HL-60 (cell line): ENCODE data around the gene POU2F1.

Experiments used
- DNase-seq, 2 experiments: peaks; one replicate each; pipeline ENCODE4 v3.0.0-alpha.2; 2010 to 2020; ENCODE audit warnings: low read depth in 1 of 2, low spot score in 1 of 2
- H3K27ac ChIP-seq: fragments of 250-450 bp; sonication (Bioruptor Pico); replicated peaks from 2 replicates; pipeline ENCODE4 v1.5.1; 2020; ENCODE audit warnings: mild to moderate bottlenecking, moderate library complexity
- H3K27me3 ChIP-seq: fragments of 250-450 bp; sonication (Bioruptor Pico); 2 replicates; pipeline ENCODE4 v1.5.1; 2021; ENCODE audit warnings: mild to moderate bottlenecking, moderate library complexity; ENCODE audit not compliant: insufficient read depth, poor library complexity, severe bottlenecking
- H3K4me3 ChIP-seq: replicated peaks from 2 replicates; pipeline ENCODE4 v1.5.1; 2011; ENCODE audit warnings: mild to moderate bottlenecking, control low read depth, low read length; ENCODE audit not compliant: insufficient read depth
- CTCF ChIP-seq: IDR thresholded peaks from one replicate; pipeline ENCODE4 v1.5.1; 2011; ENCODE audit warnings: low read length, control low read depth, inconsistent platforms; ENCODE audit not compliant: insufficient read depth
- GABPA ChIP-seq: IDR thresholded peaks from 2 replicates; pipeline ENCODE4 v1.6.1; 2012; ENCODE audit warnings: low read depth
- POLR2AphosphoS5 ChIP-seq: IDR thresholded peaks from 2 replicates; pipeline ENCODE4 v1.6.1; 2012; ENCODE audit warnings: low read depth
- SPI1 ChIP-seq: IDR thresholded peaks from 2 replicates; pipeline ENCODE4 v1.6.1; 2012; ENCODE audit warnings: low read depth, mild to moderate bottlenecking, borderline replicate concordance
- TF ChIP-seq, protein P1 (sequence below): IDR thresholded peaks from 2 replicates; pipeline ENCODE4 v1.6.1; 2012; ENCODE audit warnings: low read depth; ENCODE audit not compliant: insufficient replicate concordance

POU2F1 gene

GRCh38 chr1:167440776-167441175 is 220.1 kb downstream of the POU2F1 start:
- no peak for DNase-seq
- Histone ChIP-seq H3K27ac (no peak overlapping the region), H3K4me3 (no peak overlapping the region), H3K27me3 (no peaks in the 10 kb centered on the region)
- TF ChIP-seq CTCF: no peak

DNA sequence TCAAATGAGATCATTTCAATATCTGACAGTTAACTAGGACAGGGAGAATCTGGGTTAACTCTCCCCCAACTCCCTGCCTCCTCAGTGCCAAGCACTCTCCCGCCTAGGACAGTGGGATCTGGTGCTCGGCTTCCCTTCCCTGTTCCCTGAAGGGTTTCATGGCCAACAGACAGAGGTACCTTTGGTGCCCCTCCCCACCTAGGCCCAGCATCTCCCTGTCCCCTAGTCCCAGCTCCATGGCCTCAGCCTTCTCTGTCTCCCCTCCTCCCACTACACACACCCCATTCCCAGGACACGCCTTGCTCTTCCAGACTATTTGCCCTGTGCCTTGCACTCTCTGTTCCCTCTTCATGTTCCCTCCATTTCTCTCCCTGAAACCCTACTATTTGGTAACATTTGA is 220.5 kb downstream of the POU2F1 start:
- DNase-seq: no peak
- TF ChIP-seq POLR2AphosphoS5 (no peak), GABPA (no peak), CTCF (no peak), SPI1 (no peak)
- TF ChIP-seq, protein P1, sequence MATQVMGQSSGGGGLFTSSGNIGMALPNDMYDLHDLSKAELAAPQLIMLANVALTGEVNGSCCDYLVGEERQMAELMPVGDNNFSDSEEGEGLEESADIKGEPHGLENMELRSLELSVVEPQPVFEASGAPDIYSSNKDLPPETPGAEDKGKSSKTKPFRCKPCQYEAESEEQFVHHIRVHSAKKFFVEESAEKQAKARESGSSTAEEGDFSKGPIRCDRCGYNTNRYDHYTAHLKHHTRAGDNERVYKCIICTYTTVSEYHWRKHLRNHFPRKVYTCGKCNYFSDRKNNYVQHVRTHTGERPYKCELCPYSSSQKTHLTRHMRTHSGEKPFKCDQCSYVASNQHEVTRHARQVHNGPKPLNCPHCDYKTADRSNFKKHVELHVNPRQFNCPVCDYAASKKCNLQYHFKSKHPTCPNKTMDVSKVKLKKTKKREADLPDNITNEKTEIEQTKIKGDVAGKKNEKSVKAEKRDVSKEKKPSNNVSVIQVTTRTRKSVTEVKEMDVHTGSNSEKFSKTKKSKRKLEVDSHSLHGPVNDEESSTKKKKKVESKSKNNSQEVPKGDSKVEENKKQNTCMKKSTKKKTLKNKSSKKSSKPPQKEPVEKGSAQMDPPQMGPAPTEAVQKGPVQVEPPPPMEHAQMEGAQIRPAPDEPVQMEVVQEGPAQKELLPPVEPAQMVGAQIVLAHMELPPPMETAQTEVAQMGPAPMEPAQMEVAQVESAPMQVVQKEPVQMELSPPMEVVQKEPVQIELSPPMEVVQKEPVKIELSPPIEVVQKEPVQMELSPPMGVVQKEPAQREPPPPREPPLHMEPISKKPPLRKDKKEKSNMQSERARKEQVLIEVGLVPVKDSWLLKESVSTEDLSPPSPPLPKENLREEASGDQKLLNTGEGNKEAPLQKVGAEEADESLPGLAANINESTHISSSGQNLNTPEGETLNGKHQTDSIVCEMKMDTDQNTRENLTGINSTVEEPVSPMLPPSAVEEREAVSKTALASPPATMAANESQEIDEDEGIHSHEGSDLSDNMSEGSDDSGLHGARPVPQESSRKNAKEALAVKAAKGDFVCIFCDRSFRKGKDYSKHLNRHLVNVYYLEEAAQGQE: no peak
- Histone ChIP-seq H3K27ac (no peak overlapping the region), H3K27me3 (no peaks in the 10 kb centered on the region), H3K4me3 (no peak overlapping the region)

DNA sequence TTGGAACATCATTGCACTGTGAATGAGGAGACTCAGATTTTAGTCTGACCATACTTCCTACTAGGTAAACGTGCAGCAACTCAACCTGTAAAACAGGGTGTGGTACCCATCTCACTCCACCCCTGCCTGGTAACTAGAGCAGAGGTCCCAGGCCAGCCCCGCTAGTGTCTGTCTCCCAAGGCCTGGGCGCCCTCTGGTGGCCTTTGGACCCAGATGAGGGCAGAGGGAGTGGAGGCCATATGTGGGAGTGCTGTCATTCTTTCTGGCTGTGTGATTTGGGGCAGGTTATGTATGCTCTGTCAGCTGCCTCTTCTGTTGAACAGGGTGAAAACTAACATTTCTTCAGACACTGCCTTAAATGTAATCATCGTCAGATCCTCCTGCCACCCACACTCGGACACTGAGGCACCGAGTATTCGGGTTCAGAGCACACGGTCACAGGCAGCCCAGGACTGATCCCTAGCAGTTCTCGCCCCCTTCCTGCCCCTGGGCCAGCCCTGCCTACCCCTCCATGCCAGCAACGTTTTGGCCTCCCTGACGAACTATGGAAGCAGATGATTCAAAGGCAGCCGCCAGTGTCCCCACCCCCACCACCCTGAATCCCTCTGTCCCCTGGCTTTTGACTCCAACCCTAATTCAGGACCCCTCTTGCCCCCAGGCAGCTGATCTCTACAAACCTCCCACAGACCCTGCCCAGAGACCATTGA is 221.6 kb downstream of the POU2F1 start:
- TF ChIP-seq POLR2AphosphoS5: no peak
- TF ChIP-seq CTCF: peak; percentile 90
- no peak overlapping the region for H3K4me3 ChIP-seq
- H3K27me3 ChIP-seq: no peaks in the 10 kb centered on the region

GRCh38 chr1:167442854-167443565 is 222.3 kb downstream of the POU2F1 start:
- Histone ChIP-seq H3K4me3 (no peak overlapping the region), H3K27ac (no peak overlapping the region), H3K27me3 (no peaks in the 10 kb centered on the region)
- DNase-seq: no peak
- TF ChIP-seq POLR2AphosphoS5 (no peak), SPI1 (no peak), CTCF (no peak)
- TF ChIP-seq, protein P1: no peak

More for the DNA sequence above, 221.6 kb downstream of the POU2F1 start:
- peak in 1 of 2 experiments; percentile 82 for DNase-seq
- H3K27ac ChIP-seq: no peak overlapping the region
